Panc1 (cell line): ENCODE measurements around the gene FAM117A. TPM values are rescaled to one million over a fixed set of nuclear protein-coding genes. Genes with fewer than 3 reads are reported as not detected.
A peak's percentile ranks its signal among the peaks of the same experiment; 100 is the strongest.

Source experiments
- ATAC-seq: fragments of 200-7000 bp; cut with Tn5 transposase; 2 replicates; pipeline ENCODE4 v1.9.1; 2020; ENCODE audit warnings: mild to moderate bottlenecking, moderate library complexity
- BruUV-seq: library from RNA; stranded (reverse); fragments of 400-500 nt; replicated peaks from 2 replicates; lab custom pipeline; 2021; lab: Mats Ljungman, UMichigan
- CTCF ChIA-PET: fragments of 300-600 bp; sonication (Branson Sonifier 250); formaldehyde crosslinking; loops from one replicate; lab custom pipeline; 2022; ENCODE audit warnings: antibody characterized with exemption; lab: Charles Lee
- POLR2A ChIA-PET: fragments of 300-600 bp; sonication (Branson Sonifier 250); formaldehyde crosslinking; loops from one replicate; lab custom pipeline; 2022; ENCODE audit warnings: antibody characterized with exemption; lab: Charles Lee
- DNase-seq: peaks from one replicate; pipeline ENCODE4 v3.0.0-alpha.2; 2010; ENCODE audit warnings: low read depth, low spot score
- H3K27ac ChIP-seq: 2 replicates; pipeline ENCODE4 v1.5.1; 2011; ENCODE audit warnings: mild to moderate bottlenecking, low read length, inconsistent platforms
- H3K27me3 ChIP-seq: fragments of 200-500 bp; sonication (Bioruptor generic); 2 replicates; pipeline ENCODE4 v1.6.0; 2014; ENCODE audit warnings: low read length, inconsistent platforms; ENCODE audit not compliant: control insufficient read depth, insufficient read depth
- H3K36me3 ChIP-seq: fragments of 200-500 bp; sonication (Bioruptor generic); 2 replicates; pipeline ENCODE4 v1.5.1; 2014; ENCODE audit warnings: inconsistent platforms, mild to moderate bottlenecking, low read length, moderate library complexity; ENCODE audit not compliant: control insufficient read depth, insufficient read depth
- H3K4me1 ChIP-seq: 2 replicates; pipeline ENCODE4 v1.5.1; 2011; ENCODE audit warnings: inconsistent platforms, mild to moderate bottlenecking, low read length, moderate library complexity; ENCODE audit not compliant: control insufficient read depth, insufficient read depth
- H3K4me3 ChIP-seq, 2 experiments: 2 replicates each; pipeline ENCODE4 v1.5.1; 2011 to 2012; ENCODE audit warnings: low read depth in 2 of 2, low read length in 2 of 2, mild to moderate bottlenecking in 2 of 2, inconsistent platforms in 1 of 2, moderate library complexity in 1 of 2
- H3K9me3 ChIP-seq: fragments of 200-500 bp; sonication (Bioruptor generic); 2 replicates; pipeline ENCODE4 v1.5.1; 2014; ENCODE audit warnings: low read depth, mild to moderate bottlenecking, inconsistent platforms, low read length, moderate library complexity; ENCODE audit not compliant: control insufficient read depth, insufficient read depth
- POLR2AphosphoS5 ChIP-seq: IDR thresholded peaks from 2 replicates; pipeline ENCODE4 v1.6.1; 2012; ENCODE audit warnings: mild to moderate bottlenecking, low read depth, low read length, moderate library complexity
- REST ChIP-seq, 2 experiments: IDR thresholded peaks; 2 replicates each; pipeline ENCODE4 v1.6.1; 2011 to 2012; ENCODE audit warnings: low read depth in 2 of 2, control low read depth in 1 of 2, low read length in 1 of 2, mild to moderate bottlenecking in 1 of 2, moderate library complexity in 1 of 2; ENCODE audit not compliant: insufficient read depth in 1 of 2
- SIN3A ChIP-seq: IDR thresholded peaks from 2 replicates; pipeline ENCODE4 v1.6.1; 2012; ENCODE audit warnings: low read depth, mild to moderate bottlenecking, low read length, moderate library complexity, borderline replicate concordance; ENCODE audit not compliant: insufficient read depth
- TCF7L2 ChIP-seq: IDR thresholded peaks from 2 replicates; pipeline ENCODE4 v1.6.1; 2011; ENCODE audit warnings: mild to moderate bottlenecking, low read depth, low read length, inconsistent platforms
- in situ Hi-C: cut with HindIII; loops from 2 replicates; pipeline ENCODE4 v1.10.0; 2016; ENCODE audit warnings: low sequenced_read_pairs, low pct_unique_long_range_greater_than_20kb
- intact Hi-C: fragments of 100-400 bp; cut with micrococcal nuclease; formaldehyde crosslinking; loops from one replicate; pipeline ENCODE4 v1.10.0; 2022; ENCODE audit not compliant: unreplicated experiment
- total RNA-seq: library from RNA; stranded (reverse); gene quantifications from one replicate; pipeline ENCODE4 v1.2.1, GENCODE V29; 2021; ENCODE audit not compliant: unreplicated experiment
- TF ChIP-seq, protein P1 (sequence below): fragments of 450-650 bp; IDR thresholded peaks from 2 replicates; pipeline ENCODE4 v1.5.1; 2017; ENCODE audit warnings: mild to moderate bottlenecking

FAM117A gene
- total RNA-seq, 1 experiment from 2014 or later, result 8.0 TPM

DNA sequence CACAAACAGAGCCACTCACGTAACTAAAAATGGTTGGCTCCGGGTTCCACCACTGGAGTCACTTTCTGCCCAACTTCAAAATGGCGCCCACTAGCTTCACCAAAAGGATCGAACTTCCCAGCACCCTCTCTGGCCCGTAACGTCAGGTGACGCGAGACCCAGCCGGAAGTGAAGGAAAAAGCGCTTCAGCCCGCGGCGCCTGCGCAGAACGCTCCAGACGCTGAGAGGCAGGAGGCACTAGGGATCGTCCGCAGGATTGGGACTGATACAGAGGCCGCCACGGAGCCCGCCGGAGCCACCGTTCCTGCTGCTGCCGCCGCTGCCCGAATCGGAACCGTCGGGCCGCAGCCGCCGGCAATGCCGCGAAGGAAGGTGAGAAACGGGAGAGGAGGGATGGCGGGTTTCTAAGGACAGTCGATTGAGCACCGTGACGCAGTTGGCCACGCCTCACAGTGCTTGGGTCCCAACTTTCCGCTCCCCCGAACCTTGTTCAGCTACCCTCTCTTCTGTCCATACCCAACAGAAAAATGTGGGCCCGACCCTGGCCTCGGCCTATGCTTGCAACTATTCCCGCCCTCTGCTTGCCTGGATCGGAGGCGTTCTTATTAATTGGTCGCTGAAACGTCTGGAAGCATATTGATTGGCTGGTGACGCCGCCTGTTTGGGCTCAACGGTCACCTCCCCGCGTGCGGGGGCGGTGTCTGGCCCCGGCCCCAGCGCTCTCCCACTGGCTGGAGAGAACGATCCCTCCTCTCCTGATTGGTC lies 24.7 kb upstream of the FAM117A start, which contains the start of gene KAT7:
KAT7 (plus strand) TSS at position 204 of the 765 bp plus-strand sequence; CDS start at position 358, 154 bp downstream.
- CTCF ChIA-PET, result interaction anchor here (0.6 kb wide), 1 partner anchor 15 kb away, joined by 3 read pairs; no protein-coding TSS in a partner anchor
- peak; percentile 96 for ATAC-seq
- POLR2A ChIA-PET, result interaction anchor here (0.9 to 1.0 kb wide), 3 partner anchors 15 to 42 kb away, joined by 3 read pairs; partner anchors contain the start of gene FAM117A
- H3K27ac ChIP-seq, result peak within 1 kb of the TSS; percentile 98
- peak within 1 kb of the TSS; percentile 92 to 98 for H3K4me3 ChIP-seq
- in situ Hi-C loops (no loop called here), intact Hi-C loops (no loop called here)
- no peaks in the 10 kb centered on the region for H3K9me3 ChIP-seq
- H3K4me1 ChIP-seq, result peaks cover 18% of the 10 kb centered on the region
- H3K36me3 ChIP-seq, result peaks cover 16% of the 10 kb centered on the region
- TF ChIP-seq REST (IDR thresholded peaks at IDR 0.05; ENCODE audit: insufficient read depth in 1 of 2, low read depth in 2 of 2, low read length in 1 of 2) (0 out of 4 replicates have a peak, but pooled peaks have one; percentile 26 to 37), POLR2AphosphoS5 (peak; percentile 98), SIN3A (peak; percentile 82), TCF7L2 (peak; percentile 54; the same call in 1 of the 2 replicates)
- TF ChIP-seq, protein P1, sequence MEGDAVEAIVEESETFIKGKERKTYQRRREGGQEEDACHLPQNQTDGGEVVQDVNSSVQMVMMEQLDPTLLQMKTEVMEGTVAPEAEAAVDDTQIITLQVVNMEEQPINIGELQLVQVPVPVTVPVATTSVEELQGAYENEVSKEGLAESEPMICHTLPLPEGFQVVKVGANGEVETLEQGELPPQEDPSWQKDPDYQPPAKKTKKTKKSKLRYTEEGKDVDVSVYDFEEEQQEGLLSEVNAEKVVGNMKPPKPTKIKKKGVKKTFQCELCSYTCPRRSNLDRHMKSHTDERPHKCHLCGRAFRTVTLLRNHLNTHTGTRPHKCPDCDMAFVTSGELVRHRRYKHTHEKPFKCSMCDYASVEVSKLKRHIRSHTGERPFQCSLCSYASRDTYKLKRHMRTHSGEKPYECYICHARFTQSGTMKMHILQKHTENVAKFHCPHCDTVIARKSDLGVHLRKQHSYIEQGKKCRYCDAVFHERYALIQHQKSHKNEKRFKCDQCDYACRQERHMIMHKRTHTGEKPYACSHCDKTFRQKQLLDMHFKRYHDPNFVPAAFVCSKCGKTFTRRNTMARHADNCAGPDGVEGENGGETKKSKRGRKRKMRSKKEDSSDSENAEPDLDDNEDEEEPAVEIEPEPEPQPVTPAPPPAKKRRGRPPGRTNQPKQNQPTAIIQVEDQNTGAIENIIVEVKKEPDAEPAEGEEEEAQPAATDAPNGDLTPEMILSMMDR, result no peak
- DNase-seq, result peak; percentile 93
- BruUV-seq, result no TSS peak
- no peaks in the 10 kb centered on the region for H3K27me3 ChIP-seq

GRCh38 chr17:49787884-49788477 lies 24.1 kb upstream of the FAM117A start:
- POLR2A ChIA-PET, result interaction anchor here (0.9 to 1.0 kb wide), 3 partner anchors 14 to 41 kb away, joined by 3 read pairs; partner anchors contain the start of gene FAM117A
- BruUV-seq, result TSS peak; percentile 88
- CTCF ChIA-PET, result no interaction called here

More at GRCh38 chr17:49787884-49788477, 24.1 kb upstream of the FAM117A start:
- Histone ChIP-seq H3K9me3 (no peaks in the 10 kb centered on the region), H3K27ac (peak overlapping the region; percentile 98), H3K4me3 (peak overlapping the region; percentile 92 to 98), H3K4me1 (peaks cover 18% of the 10 kb centered on the region), H3K36me3 (peaks cover 13% of the 10 kb centered on the region), H3K27me3 (no peaks in the 10 kb centered on the region)
- TF ChIP-seq, protein P1, result no peak
- no peak for TF ChIP-seq SIN3A
- TF ChIP-seq TCF7L2, result no peak
- TF ChIP-seq POLR2AphosphoS5, result no peak
- no peak for TF ChIP-seq REST (IDR thresholded peaks at IDR 0.05; ENCODE audit: insufficient read depth in 1 of 2, low read depth in 2 of 2, low read length in 1 of 2)
- no peak for DNase-seq
- no peak for ATAC-seq
- intact Hi-C loops, result no loop called here
- in situ Hi-C loops, result no loop called here
